K562 (cell line): ENCODE results near the gene SARS1. TPM values are rescaled to one million over a fixed set of nuclear protein-coding genes. Genes with fewer than 3 reads are reported as not detected.

Source experiments
- ARHGAP35 ChIP-seq: fragments of 450-650 bp; IDR thresholded peaks from 2 replicates; pipeline ENCODE4 v1.6.1; 2018; ENCODE audit not compliant: partially characterized antibody
- ATF6 ChIP-seq: sonication (generic); formaldehyde crosslinking; IDR thresholded peaks from 2 replicates; pipeline ENCODE4 v1.4.0; 2020; ENCODE audit warnings: mild to moderate bottlenecking, missing genetic modification reagents
- ETV5 ChIP-seq: sonication (generic); formaldehyde crosslinking; IDR thresholded peaks from 2 replicates; pipeline ENCODE4 v1.4.0; 2020; ENCODE audit warnings: low read depth, mild to moderate bottlenecking, missing genetic modification reagents
- HCFC1 ChIP-seq: IDR thresholded peaks from 2 replicates; pipeline ENCODE4 v1.6.1; 2012; ENCODE audit warnings: low read depth, low read length, improper control_type of control experiment
- NCOA1 ChIP-seq: fragments of 450-650 bp; IDR thresholded peaks from 2 replicates; pipeline ENCODE4 v1.6.1; 2016; ENCODE audit warnings: low read depth
- NFIC ChIP-seq: fragments of 450-650 bp; IDR thresholded peaks from 2 replicates; pipeline ENCODE4 v1.6.1; 2017; ENCODE audit warnings: mild to moderate bottlenecking, inconsistent platforms
- NKRF ChIP-seq: fragments of 450-650 bp; IDR thresholded peaks from 2 replicates; pipeline ENCODE4 v1.6.1; 2016; ENCODE audit warnings: borderline replicate concordance
- POLR2H ChIP-seq: IDR thresholded peaks from 2 replicates; pipeline ENCODE4 v1.6.1; 2016; ENCODE audit warnings: missing genetic modification characterization, low read depth, mild to moderate bottlenecking, control low read depth, missing compliant biosample characterization, moderate library complexity
- PTRF ChIP-seq: fragments of 450-650 bp; IDR thresholded peaks from 2 replicates; pipeline ENCODE4 v1.6.1; 2016; ENCODE audit warnings: mild to moderate bottlenecking, missing genetic modification characterization, missing compliant biosample characterization
- RB1 ChIP-seq: fragments of 450-650 bp; IDR thresholded peaks from 2 replicates; pipeline ENCODE4 v1.6.1; 2017; ENCODE audit warnings: low read depth, mild to moderate bottlenecking
- STAT5A ChIP-seq: IDR thresholded peaks from 2 replicates; pipeline ENCODE4 v1.6.1; 2012; ENCODE audit warnings: low read length, inconsistent platforms, borderline replicate concordance
- TAF1 ChIP-seq: IDR thresholded peaks from 2 replicates; pipeline ENCODE4 v1.6.1; 2011; ENCODE audit warnings: mild to moderate bottlenecking, low read length, moderate library complexity; ENCODE audit not compliant: insufficient read depth, control insufficient read depth, severe bottlenecking; ENCODE audit errors: extremely low read depth
- TARDBP ChIP-seq: fragments of 450-650 bp; IDR thresholded peaks from 2 replicates; pipeline ENCODE4 v1.6.1; 2016
- TFAP4 ChIP-seq: sonication (generic); formaldehyde crosslinking; IDR thresholded peaks from 2 replicates; pipeline ENCODE4 v1.8.0; 2022; ENCODE audit warnings: missing genetic modification reagents, mild to moderate bottlenecking, moderate library complexity, borderline replicate concordance
- TSC22D4 ChIP-seq: fragments of 450-650 bp; IDR thresholded peaks from 2 replicates; pipeline ENCODE4 v1.6.1; 2016; ENCODE audit warnings: missing genetic modification characterization, missing biosample characterization, control low read depth
- ZBTB9 ChIP-seq: fragments of 450-650 bp; formaldehyde crosslinking; IDR thresholded peaks from 2 replicates; pipeline ENCODE4 v1.4.0; 2020; ENCODE audit warnings: mild to moderate bottlenecking, moderate library complexity
- ZMIZ1 ChIP-seq, 2 experiments: fragments of 150-350 bp in 1 of 2; IDR thresholded peaks; 2 replicates each; pipeline ENCODE4 v1.6.1; 2012 to 2016; ENCODE audit warnings: low read depth in 2 of 2, low read length in 2 of 2, mild to moderate bottlenecking in 1 of 2, moderate library complexity in 1 of 2
- ZNF23 ChIP-seq: fragments of 250-450 bp; sonication (Bioruptor Pico); IDR thresholded peaks from 2 replicates; pipeline ENCODE4 v1.4.0; 2020; ENCODE audit warnings: mild to moderate bottlenecking
- polyA plus RNA-seq, 8 experiments: library from polyadenylated mRNA; depleted of rRNA in 4 of 8; stranded (reverse) in 5 of 8; unstranded in 3 of 8; fragments of >200 nt; fragmentation: Nextera tagmentation in 2 of 8; fragmentation: Illumina TruSeq in 1 of 8; extraction: Ambion mirVana in 2 of 8; extraction: Trizol in 1 of 8; gene quantifications; 2 replicates each; pipeline versions ENCODE4 v1.2.1 to v1.2.3, GENCODE V29; 2011 to 2014; ENCODE audit warnings: inconsistent platforms in 1 of 8, missing spikeins in 1 of 8
- total RNA-seq, 7 experiments: library from RNA; depleted of rRNA in 6 of 7; stranded (reverse); fragments of >200 nt in 6 of 7; fragmentation: Illumina TruSeq in 2 of 7; extraction: Trizol in 2 of 7; gene quantifications; 2 replicates each; pipeline versions ENCODE4 v1.2.1 to v1.2.3, GENCODE V29; 2011 to 2021; ENCODE audit warnings: low replicate concordance in 1 of 7

Gene SARS1
- total and polyA plus RNA-seq, 9 of the 15 experiments (the other 6 are each of a cell fraction or from before 2014, with no cell fraction given): 221 to 623 (median 254) TPM

- TF ChIP-seq ZBTB9 (CRISPR knock-in tag) (no peak), ATF6 (CRISPR knock-in tag) (no peak), ARHGAP35 (no peak), NCOA1 (peak; percentile 31; the same call in 1 of the 2 replicates), PTRF (tag) (no peak), NFIC (peak; percentile 65), POLR2H (no peak), STAT5A (peak; percentile 70), RB1 (peak; percentile 20; the same call in 1 of the 2 replicates), TARDBP (no peak; the same call in 1 of the 2 replicates), TSC22D4 (tag) (no peak), ZMIZ1 (IDR thresholded peaks at IDR 0.05; ENCODE audit: low read depth in 2 of 2, low read length in 2 of 2) (0 out of 4 replicates have a peak, but pooled peaks of 1 of the 2 experiments have one; percentile 55), HCFC1 (no peak), TFAP4 (peak; percentile 28; the same call in 1 of the 2 replicates), ZNF23 (CRISPR knock-in tag) (no peak), ETV5 (CRISPR knock-in tag) (peak; percentile 66; the same call in 1 of the 2 replicates), TAF1 (peak; percentile 12), NKRF (no peak)
These were observed 15.5 kb upstream of the SARS1 start (continued) for GRCh38 chr1:109198043-109198695.
